HTERT RPE-1 (cell line): ENCODE measurements around the gene CCDC30.
"Not testable (repeated sequence)": the region's sequence is repeated elsewhere in the genome, so short reads cannot be mapped to it uniquely, and the experiment has no call there.

ENCODE experiments used
- in situ Hi-C: fragments of 300-500 bp; cut with MboI; formaldehyde crosslinking; loops from 4 replicates; pipeline ENCODE4 v1.14.3; 2020; ENCODE audit warnings: low sequenced_read_pairs

The CCDC30 gene

GRCh38 chr1:42639116-42639515 is 176.0 kb downstream of the CCDC30 start:
- in situ Hi-C loops: no loop called here

DNA sequence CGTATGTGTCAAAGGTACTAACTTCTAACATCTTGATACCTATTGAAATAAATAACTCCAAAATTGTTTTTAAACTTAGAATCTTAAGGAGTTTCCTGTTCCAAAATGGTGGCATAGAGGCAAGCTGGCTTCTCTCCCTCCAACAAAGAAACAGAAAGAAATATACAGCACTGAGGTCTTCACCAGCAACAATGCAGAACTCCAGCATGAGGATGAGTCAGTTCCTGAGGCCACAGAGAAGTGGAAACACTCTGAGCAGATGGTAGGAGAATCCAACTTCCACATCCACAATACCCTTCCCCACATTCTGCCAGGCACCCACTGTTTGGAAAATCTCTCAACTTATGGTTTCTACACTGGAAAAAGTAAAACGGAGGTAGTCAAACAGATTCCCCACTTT is 183.0 kb downstream of the CCDC30 start:
- in situ Hi-C loops: no loop called here

GRCh38 chr1:42657201-42657600 is 194.1 kb downstream of the CCDC30 start:
- in situ Hi-C loops: no loop called here

DNA sequence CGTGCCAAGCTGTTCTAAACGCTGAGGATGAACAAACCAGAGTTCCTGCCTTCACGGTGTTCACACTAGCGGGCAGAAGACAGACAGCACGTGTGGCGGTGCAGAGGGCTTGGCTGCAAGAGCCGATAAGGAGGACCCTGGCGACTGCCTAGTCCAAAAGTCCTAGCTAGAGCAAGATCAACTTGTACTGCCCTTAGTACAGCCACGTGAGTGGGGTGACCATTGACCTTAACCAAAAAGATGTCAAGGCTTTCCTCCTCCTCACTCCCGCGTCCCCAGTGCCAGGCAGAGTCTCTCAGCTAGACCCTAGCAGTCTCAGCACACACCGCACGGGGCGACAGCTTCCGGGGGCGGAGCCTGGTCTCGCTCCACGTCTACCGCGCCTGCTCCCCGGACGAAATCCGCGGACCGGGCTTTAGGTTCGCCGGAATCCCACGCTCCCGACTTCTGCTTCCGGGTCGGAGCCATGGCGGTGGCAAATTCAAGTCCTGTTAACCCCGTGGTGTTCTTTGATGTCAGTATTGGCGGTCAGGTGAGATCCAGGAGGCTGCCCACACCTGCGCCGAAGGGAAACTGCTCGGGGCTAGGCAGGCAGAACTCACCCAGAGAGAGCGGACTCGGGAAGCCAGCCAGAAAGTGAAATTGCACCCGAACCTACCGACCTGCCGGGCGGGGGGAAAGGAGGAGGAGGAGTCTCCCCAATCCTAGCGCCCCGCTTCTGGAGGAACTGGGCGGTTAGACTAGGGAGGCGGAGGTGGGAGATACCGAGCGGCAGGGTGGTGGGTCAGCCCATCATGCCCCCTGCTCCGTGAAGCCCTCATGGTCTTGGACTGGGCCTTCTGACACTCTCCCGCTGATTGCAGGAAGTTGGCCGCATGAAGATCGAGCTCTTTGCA is 195.1 kb downstream of the CCDC30 start, which contains the start of gene PPIH:
Gene PPIH (plus strand): TSS at position 443 of the 896 bp plus-strand sequence. CDS start 24 bp downstream, at position 467.
- in situ Hi-C loops: no loop called here

GRCh38 chr1:42658877-42659337 is 195.8 kb downstream of the CCDC30 start:
- in situ Hi-C loops: no loop called here

- in situ Hi-C loops: no loop called here
These were observed 197.9 kb downstream of the CCDC30 start for GRCh38 chr1:42660907-42661500.

DNA sequence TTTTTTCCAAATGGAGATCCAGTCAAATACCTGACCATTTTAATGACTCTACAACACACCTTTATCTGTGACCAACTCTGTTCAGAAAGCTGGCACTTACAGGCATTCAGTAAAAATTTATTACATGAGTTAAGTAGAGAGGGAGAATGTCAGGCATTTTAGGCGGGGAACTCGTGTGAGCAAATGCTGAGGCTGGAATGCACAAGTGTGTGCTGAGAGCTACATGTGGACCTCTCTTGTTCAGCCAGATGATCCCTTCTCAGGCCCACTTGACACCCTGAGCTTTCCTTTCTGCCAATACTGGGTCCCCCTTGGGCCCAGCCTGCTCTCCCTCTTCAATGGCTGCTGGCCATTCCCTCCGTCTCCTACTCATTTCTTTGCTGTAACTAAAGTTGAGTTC is 206.8 kb downstream of the CCDC30 start:
- in situ Hi-C loops: no loop called here

GRCh38 chr1:42670425-42670824 is 207.3 kb downstream of the CCDC30 start:
- in situ Hi-C loops: no loop called here

GRCh38 chr1:42674214-42674613 is 211.1 kb downstream of the CCDC30 start:
- in situ Hi-C loops: no loop called here

DNA sequence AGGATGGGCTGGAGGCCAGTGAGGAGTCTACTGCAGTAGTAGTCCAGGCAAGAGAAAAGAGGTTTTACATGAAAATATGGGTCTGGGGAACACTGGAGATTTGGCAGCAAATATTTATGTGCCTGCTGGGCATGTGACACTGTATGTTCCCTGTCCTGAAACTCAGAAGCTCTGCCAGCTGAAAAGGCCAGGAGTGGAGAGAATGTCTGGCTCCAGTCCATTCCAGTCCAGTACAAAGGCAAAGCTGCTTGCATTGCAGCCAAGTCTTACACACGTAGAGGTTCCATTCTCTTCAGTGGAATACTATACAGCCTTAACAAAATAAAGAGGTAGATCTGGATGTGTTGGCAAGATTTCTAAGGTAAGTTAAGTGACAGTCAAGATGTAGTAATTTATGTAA is 211.6 kb downstream of the CCDC30 start:
- in situ Hi-C loops: no loop called here

DNA sequence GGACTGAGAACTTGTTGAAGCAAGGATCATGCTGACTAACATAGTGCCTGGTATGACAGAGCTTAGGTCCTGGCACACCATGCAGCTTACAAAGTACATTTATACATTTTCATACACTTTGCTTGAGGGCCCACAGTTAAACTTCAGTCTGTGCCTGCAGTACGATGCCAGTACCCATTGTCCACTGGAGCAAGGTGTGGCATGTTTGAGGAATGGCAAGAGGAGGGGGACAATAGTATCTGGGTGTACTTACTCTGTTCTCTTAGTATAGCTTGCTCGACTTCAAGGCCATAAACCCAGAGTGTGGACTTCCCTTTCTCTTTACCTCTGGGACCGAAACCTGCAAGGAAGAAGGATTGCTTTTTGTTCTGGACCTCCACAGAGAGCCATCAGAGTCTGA is 212.4 kb downstream of the CCDC30 start:
- in situ Hi-C loops: no loop called here

DNA sequence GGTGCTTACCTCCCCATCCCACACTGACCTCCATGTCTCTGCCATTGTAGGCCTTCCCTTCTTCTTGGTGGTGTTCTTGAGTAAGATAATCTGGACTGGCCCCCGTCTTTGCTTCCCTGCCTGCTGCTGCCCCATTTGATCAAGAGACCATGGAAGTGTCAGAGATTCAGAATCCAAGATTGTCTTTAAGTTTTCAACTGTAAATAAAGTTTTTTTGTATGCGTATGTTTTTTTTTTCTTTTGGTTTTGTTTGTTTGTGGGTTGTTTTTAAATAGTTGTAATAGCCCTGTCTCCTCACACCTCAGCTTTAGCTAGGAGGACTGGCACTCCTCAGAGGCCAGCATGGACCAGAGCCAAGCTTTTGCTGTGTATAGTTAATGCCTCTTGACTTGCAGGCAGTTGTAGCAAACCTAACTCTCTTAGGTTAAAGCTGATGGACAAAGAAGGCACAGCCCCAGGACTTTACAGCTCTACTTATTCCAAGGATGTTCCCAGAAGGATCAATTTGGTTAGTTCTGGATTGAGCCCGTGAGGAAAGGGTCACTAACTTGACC is 213.5 kb downstream of the CCDC30 start:
- in situ Hi-C loops: no loop called here

- in situ Hi-C loops: no loop called here
These were observed 216.4 kb downstream of the CCDC30 start for GRCh38 chr1:42679364-42679983.

DNA sequence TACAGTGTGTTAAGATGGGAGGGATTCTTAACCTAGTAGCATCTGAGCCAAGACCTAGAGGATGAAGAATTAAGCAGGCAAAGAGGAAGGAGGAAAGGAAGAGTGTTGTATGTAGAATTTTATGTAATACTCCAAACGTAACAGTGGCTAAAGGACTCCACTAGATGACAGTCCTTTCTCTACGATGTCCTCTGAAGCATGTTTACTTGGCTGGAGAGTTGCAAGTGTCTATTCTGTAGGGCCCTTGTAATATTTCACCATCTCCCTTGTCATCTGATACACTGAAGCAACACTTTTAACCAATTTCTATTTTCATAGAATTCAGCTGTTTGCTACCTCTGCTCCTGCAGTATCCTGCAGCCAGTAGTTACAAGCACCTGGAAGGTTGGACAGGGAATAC is 217.0 kb downstream of the CCDC30 start:
- in situ Hi-C loops: no loop called here

DNA sequence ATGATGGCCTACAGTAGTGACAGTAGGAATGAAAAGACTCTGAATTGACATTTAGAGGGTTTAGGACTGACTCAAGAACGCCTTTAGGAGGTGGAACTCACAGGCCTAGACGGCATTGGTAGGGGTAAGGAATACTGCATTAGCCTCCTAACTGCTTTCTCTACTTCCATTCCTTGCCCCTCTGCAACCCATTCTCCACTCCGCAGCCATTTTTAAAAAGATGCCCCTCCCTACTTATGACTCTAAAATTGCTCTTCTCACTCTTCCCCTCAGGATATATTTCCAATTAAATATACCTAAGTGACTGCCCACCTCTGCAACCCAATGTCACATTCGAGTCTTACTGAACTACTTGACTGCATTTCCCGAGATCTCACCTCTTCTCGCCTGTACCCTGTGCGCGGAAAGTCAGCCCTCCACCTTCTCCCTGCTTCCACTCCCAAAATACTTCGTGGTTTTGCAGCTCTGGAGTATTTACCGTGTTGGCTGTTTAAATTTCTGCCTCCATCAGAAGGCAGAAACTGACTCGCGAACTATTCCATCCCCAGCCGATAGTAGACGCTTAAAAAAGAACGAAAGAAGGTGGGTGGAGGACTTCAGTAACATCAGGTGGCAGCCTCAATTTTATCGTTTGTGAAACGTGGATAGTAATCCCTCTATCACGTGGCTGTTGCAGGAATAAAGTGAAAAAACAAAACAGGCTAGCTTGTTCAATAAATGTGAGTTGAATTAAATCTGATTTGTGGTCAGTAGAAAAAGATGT is 218.0 kb downstream of the CCDC30 start:
- in situ Hi-C loops: no loop called here

- in situ Hi-C loops: no loop called here
These were observed 218.8 kb downstream of the CCDC30 start, which contains the start of gene YBX1 for GRCh38 chr1:42681741-42682483. YBX1 (plus strand) TSS chr1:42682418; CDS start chr1:42682566, 148 bp downstream.

- in situ Hi-C loops: not testable (repeated sequence)
These were observed 219.3 kb downstream of the CCDC30 start for GRCh38 chr1:42682484-42682738.

GRCh38 chr1:42682739-42683531 is 219.8 kb downstream of the CCDC30 start:
- in situ Hi-C loops: no loop called here

- in situ Hi-C loops: no loop called here
These were observed 221.1 kb downstream of the CCDC30 start for GRCh38 chr1:42684139-42684538.
